GM23338 (cell line): Measurements from ENCODE around the gene CHAF1B.

Experiments
- CREB1 ChIP-seq: fragments of 250-450 bp; sonication (Bioruptor Pico); IDR thresholded peaks from 2 replicates; pipeline ENCODE4 v1.5.0; 2020; ENCODE audit warnings: low read depth, mild to moderate bottlenecking, moderate library complexity
- EZH2 ChIP-seq: fragments of 200-600 bp; sonication (generic); IDR thresholded peaks from one replicate; pipeline ENCODE4 v1.8.0; 2017; ENCODE audit warnings: antibody characterized with exemption, mild to moderate bottlenecking, low read depth; ENCODE audit not compliant: unreplicated experiment
- EZH2phosphoT487 ChIP-seq: fragments of 200-600 bp; sonication (generic); IDR thresholded peaks from one replicate; pipeline ENCODE4 v1.8.1; 2018; ENCODE audit warnings: antibody characterized with exemption; ENCODE audit not compliant: unreplicated experiment
- JUNB ChIP-seq: IDR thresholded peaks from one replicate; pipeline ENCODE4 v1.6.1; 2016; ENCODE audit warnings: antibody characterized with exemption; ENCODE audit not compliant: unreplicated experiment
- POLR2AphosphoS5 ChIP-seq: IDR thresholded peaks from 2 replicates; pipeline ENCODE4 v1.6.1; 2016; ENCODE audit warnings: antibody characterized with exemption, low read depth
- ZNF114 ChIP-seq: fragments of 250-450 bp; sonication (Bioruptor Pico); IDR thresholded peaks from 2 replicates; pipeline ENCODE4 v1.5.0; 2020; ENCODE audit warnings: mild to moderate bottlenecking, moderate library complexity
- ZNF331 ChIP-seq: fragments of 250-450 bp; sonication (Bioruptor Pico); IDR thresholded peaks from 2 replicates; pipeline ENCODE4 v1.5.0; 2020; ENCODE audit warnings: low read depth, mild to moderate bottlenecking, moderate library complexity
- TF ChIP-seq, protein P1 (sequence below), 2 experiments: fragments of 200-600 bp in 1 of 2; sonication (generic) in 1 of 2; conservative IDR thresholded peaks; 2 replicates each; pipeline versions ENCODE4 v1.5.1 to v1.6.1; 2016 to 2017; ENCODE audit warnings: antibody characterized with exemption in 2 of 2, low read depth in 2 of 2, mild to moderate bottlenecking in 2 of 2, moderate library complexity in 1 of 2
- TF ChIP-seq, protein P2 (sequence below): IDR thresholded peaks from one replicate; pipeline ENCODE4 v1.6.1; 2018; ENCODE audit warnings: antibody characterized with exemption; ENCODE audit not compliant: unreplicated experiment

DNA sequence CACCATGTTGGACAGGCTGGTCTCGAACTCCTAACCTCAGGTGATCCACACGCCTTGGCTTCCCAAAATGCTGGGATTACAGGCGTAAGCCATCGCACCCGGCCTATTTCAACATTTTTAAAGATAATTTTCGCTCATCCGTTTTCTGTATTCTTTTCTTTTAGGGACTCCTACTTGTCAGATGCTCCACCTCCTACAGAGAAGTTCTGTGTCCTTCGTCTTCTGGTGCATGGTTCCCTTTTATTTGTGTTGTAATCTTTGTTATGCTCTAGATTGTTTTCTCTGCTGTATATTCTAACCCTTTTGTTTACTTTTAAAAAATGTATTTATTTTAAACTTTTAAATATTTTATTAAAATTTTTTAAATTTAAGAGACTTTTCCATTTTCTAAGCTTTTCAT, 66.3 kb downstream of the CHAF1B start:
- no peak for TF ChIP-seq POLR2AphosphoS5
- TF ChIP-seq, protein P1, sequence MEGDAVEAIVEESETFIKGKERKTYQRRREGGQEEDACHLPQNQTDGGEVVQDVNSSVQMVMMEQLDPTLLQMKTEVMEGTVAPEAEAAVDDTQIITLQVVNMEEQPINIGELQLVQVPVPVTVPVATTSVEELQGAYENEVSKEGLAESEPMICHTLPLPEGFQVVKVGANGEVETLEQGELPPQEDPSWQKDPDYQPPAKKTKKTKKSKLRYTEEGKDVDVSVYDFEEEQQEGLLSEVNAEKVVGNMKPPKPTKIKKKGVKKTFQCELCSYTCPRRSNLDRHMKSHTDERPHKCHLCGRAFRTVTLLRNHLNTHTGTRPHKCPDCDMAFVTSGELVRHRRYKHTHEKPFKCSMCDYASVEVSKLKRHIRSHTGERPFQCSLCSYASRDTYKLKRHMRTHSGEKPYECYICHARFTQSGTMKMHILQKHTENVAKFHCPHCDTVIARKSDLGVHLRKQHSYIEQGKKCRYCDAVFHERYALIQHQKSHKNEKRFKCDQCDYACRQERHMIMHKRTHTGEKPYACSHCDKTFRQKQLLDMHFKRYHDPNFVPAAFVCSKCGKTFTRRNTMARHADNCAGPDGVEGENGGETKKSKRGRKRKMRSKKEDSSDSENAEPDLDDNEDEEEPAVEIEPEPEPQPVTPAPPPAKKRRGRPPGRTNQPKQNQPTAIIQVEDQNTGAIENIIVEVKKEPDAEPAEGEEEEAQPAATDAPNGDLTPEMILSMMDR (conservative IDR thresholded peaks at IDR 0.05; ENCODE audit: low read depth in 2 of 2), result no peak
- TF ChIP-seq EZH2phosphoT487, result no peak
- TF ChIP-seq, protein P2, sequence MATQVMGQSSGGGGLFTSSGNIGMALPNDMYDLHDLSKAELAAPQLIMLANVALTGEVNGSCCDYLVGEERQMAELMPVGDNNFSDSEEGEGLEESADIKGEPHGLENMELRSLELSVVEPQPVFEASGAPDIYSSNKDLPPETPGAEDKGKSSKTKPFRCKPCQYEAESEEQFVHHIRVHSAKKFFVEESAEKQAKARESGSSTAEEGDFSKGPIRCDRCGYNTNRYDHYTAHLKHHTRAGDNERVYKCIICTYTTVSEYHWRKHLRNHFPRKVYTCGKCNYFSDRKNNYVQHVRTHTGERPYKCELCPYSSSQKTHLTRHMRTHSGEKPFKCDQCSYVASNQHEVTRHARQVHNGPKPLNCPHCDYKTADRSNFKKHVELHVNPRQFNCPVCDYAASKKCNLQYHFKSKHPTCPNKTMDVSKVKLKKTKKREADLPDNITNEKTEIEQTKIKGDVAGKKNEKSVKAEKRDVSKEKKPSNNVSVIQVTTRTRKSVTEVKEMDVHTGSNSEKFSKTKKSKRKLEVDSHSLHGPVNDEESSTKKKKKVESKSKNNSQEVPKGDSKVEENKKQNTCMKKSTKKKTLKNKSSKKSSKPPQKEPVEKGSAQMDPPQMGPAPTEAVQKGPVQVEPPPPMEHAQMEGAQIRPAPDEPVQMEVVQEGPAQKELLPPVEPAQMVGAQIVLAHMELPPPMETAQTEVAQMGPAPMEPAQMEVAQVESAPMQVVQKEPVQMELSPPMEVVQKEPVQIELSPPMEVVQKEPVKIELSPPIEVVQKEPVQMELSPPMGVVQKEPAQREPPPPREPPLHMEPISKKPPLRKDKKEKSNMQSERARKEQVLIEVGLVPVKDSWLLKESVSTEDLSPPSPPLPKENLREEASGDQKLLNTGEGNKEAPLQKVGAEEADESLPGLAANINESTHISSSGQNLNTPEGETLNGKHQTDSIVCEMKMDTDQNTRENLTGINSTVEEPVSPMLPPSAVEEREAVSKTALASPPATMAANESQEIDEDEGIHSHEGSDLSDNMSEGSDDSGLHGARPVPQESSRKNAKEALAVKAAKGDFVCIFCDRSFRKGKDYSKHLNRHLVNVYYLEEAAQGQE, result no peak
- TF ChIP-seq JUNB, result no peak
- TF ChIP-seq EZH2, result no peak
- TF ChIP-seq ZNF331 (CRISPR knock-in tag), result no peak
- TF ChIP-seq ZNF114 (CRISPR knock-in tag), result no peak
- no peak for TF ChIP-seq CREB1 (CRISPR knock-in tag)
